Endodermal cell (in vitro differentiated cells): ENCODE results near the gene RHEX. TPM values are rescaled to one million over a fixed set of nuclear protein-coding genes. Genes with fewer than 3 reads are reported as not detected.

ENCODE experiments used
- DNase-seq: peaks from one replicate; pipeline ENCODE4 v3.0.0-alpha.2; 2017
- H3K27ac ChIP-seq: 2 replicates; pipeline ENCODE4 v1.5.1; 2013; ENCODE audit warnings: mild to moderate bottlenecking, low read depth, low read length, moderate library complexity
- H3K27me3 ChIP-seq: 2 replicates; pipeline ENCODE4 v1.6.1; 2013; ENCODE audit warnings: mild to moderate bottlenecking, low read length, moderate library complexity; ENCODE audit not compliant: insufficient read depth, control insufficient read depth, poor library complexity, severe bottlenecking
- H3K36me3 ChIP-seq: 2 replicates; pipeline ENCODE4 v1.7.0; 2013; ENCODE audit warnings: mild to moderate bottlenecking, low read length, moderate library complexity; ENCODE audit not compliant: control insufficient read depth, insufficient read depth
- H3K4me1 ChIP-seq: one replicate; pipeline ENCODE4 v1.7.0; 2013; ENCODE audit warnings: low read length; ENCODE audit not compliant: control insufficient read depth, insufficient read depth
- H3K4me3 ChIP-seq: 2 replicates; pipeline ENCODE4 v1.5.1; 2013; ENCODE audit warnings: mild to moderate bottlenecking, low read length, moderate library complexity
- H3K9ac ChIP-seq: 2 replicates; pipeline ENCODE4 v1.6.1; 2013; ENCODE audit warnings: mild to moderate bottlenecking, low read length, moderate library complexity; ENCODE audit not compliant: poor library complexity, severe bottlenecking; ENCODE audit errors: extremely low read depth
- H3K9me3 ChIP-seq: 2 replicates; pipeline ENCODE4 v1.6.1; 2013; ENCODE audit warnings: mild to moderate bottlenecking, low read length, moderate library complexity; ENCODE audit not compliant: control insufficient read depth
- H3K27ac Mint-ChIP-seq: 2 replicates; pipeline ENCODE4 v1.8.0; 2020; ENCODE audit warnings: mixed read lengths
- H3K27me3 Mint-ChIP-seq: 2 replicates; pipeline ENCODE4 v1.8.0; 2021; ENCODE audit warnings: mild to moderate bottlenecking, mixed read lengths; ENCODE audit not compliant: insufficient read depth
- H3K36me3 Mint-ChIP-seq: 2 replicates; pipeline ENCODE4 v1.8.0; 2020; ENCODE audit warnings: low read depth, mixed read lengths
- H3K4me1 Mint-ChIP-seq: 2 replicates; pipeline ENCODE4 v1.8.0; 2020; ENCODE audit warnings: mixed read lengths
- H3K4me3 Mint-ChIP-seq: 2 replicates; pipeline ENCODE4 v1.8.0; 2020; ENCODE audit warnings: mild to moderate bottlenecking, moderate library complexity, mixed read lengths
- H3K9me3 Mint-ChIP-seq: 2 replicates; pipeline ENCODE4 v1.8.0; 2020; ENCODE audit warnings: mild to moderate bottlenecking, mixed read lengths
- CTCF ChIP-seq: fragments of 200-600 bp; sonication (generic); conservative IDR thresholded peaks from 2 replicates; pipeline ENCODE4 v1.5.0; 2021; ENCODE audit warnings: antibody characterized with exemption, mild to moderate bottlenecking
- WGBS, 2 experiments: methylation state at CpG; one replicate each; pipeline versions ENCODE4 v1.1.5 to v1.1.7; 2013; ENCODE audit warnings: missing lambda C conversion rate in 2 of 2, mixed read lengths in 1 of 2; ENCODE audit not compliant: insufficient coverage in 1 of 2, insufficient read length in 1 of 2; 5-methylcytosine and 5-hydroxymethylcytosine counted together
- total RNA-seq, 2 donors: library from RNA; stranded (reverse); fragmentation: NEBNext Ultra II Directional in 1 of 2; extraction: Animal tissue kit (Norgen Biotek cat#: 25700) in 1 of 2; gene quantifications; 2 replicates in 1 of 2; 3 replicates in 1 of 2; pipeline ENCODE4 v1.2.1, GENCODE V29; 2021

RHEX gene
- total RNA-seq, 2 donors from 2014 or later: not detected

- Mint-ChIP-seq H3K27ac (no peak overlapping the region), H3K9me3 (no peaks in the 10 kb centered on the region), H3K36me3 (no peaks in the 10 kb centered on the region), H3K4me1 (no peaks in the 10 kb centered on the region), H3K27me3 (no peaks in the 10 kb centered on the region), H3K4me3 (no peak overlapping the region)
- no peak for TF ChIP-seq CTCF
- H3K9me3 ChIP-seq: no peaks in the 10 kb centered on the region
- H3K36me3 ChIP-seq: no peaks in the 10 kb centered on the region
- no peak overlapping the region for H3K27ac ChIP-seq
- H3K4me1 ChIP-seq: no peaks in the 10 kb centered on the region
- WGBS, 2 experiments: 88 to 92% methylated on average over 2 to 3 of the region's 3 CpGs
- H3K9ac ChIP-seq: no peak overlapping the region
- no peak overlapping the region for H3K4me3 ChIP-seq
- H3K27me3 ChIP-seq: peaks cover 7% of the 10 kb centered on the region
- DNase-seq: no peak
These were observed 89.0 kb downstream of the RHEX start for GRCh38 chr1:206142011-206142410.

GRCh38 chr1:206142770-206143169 is 89.8 kb downstream of the RHEX start:
- Mint-ChIP-seq H3K4me3 (no peak overlapping the region), H3K27me3 (no peaks in the 10 kb centered on the region), H3K4me1 (no peaks in the 10 kb centered on the region), H3K36me3 (no peaks in the 10 kb centered on the region), H3K27ac (no peak overlapping the region), H3K9me3 (no peaks in the 10 kb centered on the region)
- no peak overlapping the region for H3K27ac ChIP-seq
- no peak for DNase-seq
- 82 to 100% methylated on average over 1 to 2 of the region's 2 CpGs for WGBS, 2 experiments
- no peak overlapping the region for H3K4me3 ChIP-seq
- no peaks in the 10 kb centered on the region for H3K4me1 ChIP-seq
- no peaks in the 10 kb centered on the region for H3K36me3 ChIP-seq
- no peaks in the 10 kb centered on the region for H3K9me3 ChIP-seq
- H3K9ac ChIP-seq: no peak overlapping the region
- no peak for TF ChIP-seq CTCF
- peaks cover 7% of the 10 kb centered on the region for H3K27me3 ChIP-seq

- no peaks in the 10 kb centered on the region for H3K9me3 Mint-ChIP-seq
- DNase-seq: no peak
- no peak overlapping the region for H3K27ac Mint-ChIP-seq
- Histone ChIP-seq H3K27me3 (peaks cover 7% of the 10 kb centered on the region), H3K27ac (no peak overlapping the region), H3K9me3 (no peaks in the 10 kb centered on the region), H3K4me1 (no peaks in the 10 kb centered on the region), H3K4me3 (no peak overlapping the region), H3K36me3 (no peaks in the 10 kb centered on the region), H3K9ac (no peak overlapping the region)
- no peaks in the 10 kb centered on the region for H3K4me1 Mint-ChIP-seq
- 92 to 97% methylated on average over 12 to 15 of the region's 15 CpGs for WGBS, 2 experiments
- TF ChIP-seq CTCF: no peak
- H3K4me3 Mint-ChIP-seq: no peak overlapping the region
- H3K36me3 Mint-ChIP-seq: no peaks in the 10 kb centered on the region
- H3K27me3 Mint-ChIP-seq: no peaks in the 10 kb centered on the region
These were observed 90.7 kb downstream of the RHEX start for GRCh38 chr1:206143537-206144172.
